Measurements from ENCODE around the gene CPEB2. TPM values are rescaled to one million over a fixed set of nuclear protein-coding genes. Genes with fewer than 3 reads are reported as not detected.

CPEB2 gene
- total and polyA plus RNA-seq, 5 experiments from 2014 or later = 0.68 to 17.0 (median 1.7) TPM

- Mint-ChIP-seq H3K36me3 (peaks cover 0 to 47% (median 15%) of the 10 kb centered on the region in 3 donors), H3K4me1 (peaks cover 6 to 12% (median 10%) of the 10 kb centered on the region in 4 donors)
Observed at GRCh38 chr4:15034071-15034764, 31.9 kb downstream of the CPEB2 start.

GRCh38 chr4:15035159-15035558 lies 32.9 kb downstream of the CPEB2 start:
- no peaks in the 10 kb centered on the region for H3K9me3 Mint-ChIP-seq
- H3K4me1 Mint-ChIP-seq = peaks cover 2 to 8% (median 6%) of the 10 kb centered on the region in 4 donors
- H3K27me3 Mint-ChIP-seq = no peaks in the 10 kb centered on the region
- DNase-seq = no peak
- H3K36me3 Mint-ChIP-seq = peaks cover 0 to 47% (median 15%) of the 10 kb centered on the region in 3 donors
- no peak overlapping the region for H3K27ac Mint-ChIP-seq
- POLR2A ChIA-PET = no interaction called here
- no peak for ATAC-seq
- no peak overlapping the region for H3K4me3 Mint-ChIP-seq

More at GRCh38 chr4:15034071-15034764, 31.9 kb downstream of the CPEB2 start:
- peak overlapping the region in 1 of 10 donors; percentile 23 for H3K27ac Mint-ChIP-seq
- no peaks in the 10 kb centered on the region for H3K27me3 Mint-ChIP-seq
- POLR2A ChIA-PET = no interaction called here
- ATAC-seq (no peak), DNase-seq (no peak)
- no peaks in the 10 kb centered on the region for H3K9me3 Mint-ChIP-seq
- no peak overlapping the region for H3K4me3 Mint-ChIP-seq

- no peak for DNase-seq
Observed at GRCh38 chr4:15037923-15038541, 35.8 kb downstream of the CPEB2 start.

GRCh38 chr4:15040916-15041463 lies 38.7 kb downstream of the CPEB2 start:
- Mint-ChIP-seq H3K36me3 (peaks cover 0 to 47% (median 8%) of the 10 kb centered on the region in 3 donors), H3K4me3 (no peak overlapping the region), H3K27me3 (no peaks in the 10 kb centered on the region), H3K4me1 (peaks cover 0 to 5% (median 1%) of the 10 kb centered on the region in 4 donors), H3K9me3 (no peaks in the 10 kb centered on the region), H3K27ac (peak overlapping the region in 1 of 10 donors; percentile 10)
- no peak for ATAC-seq
- POLR2A ChIA-PET = interaction anchor here (1.0 kb wide), 1 partner anchor 38 kb away, joined by 3 read pairs; no protein-coding TSS in a partner anchor
- no peak for DNase-seq

More at GRCh38 chr4:15037923-15038541, 35.8 kb downstream of the CPEB2 start:
- Mint-ChIP-seq H3K4me1 (peaks cover 0 to 5% (median 2%) of the 10 kb centered on the region in 4 donors), H3K27me3 (no peaks in the 10 kb centered on the region), H3K4me3 (no peak overlapping the region), H3K9me3 (no peaks in the 10 kb centered on the region), H3K36me3 (peaks cover 0 to 61% (median 21%) of the 10 kb centered on the region in 3 donors), H3K27ac (no peak overlapping the region)
- ATAC-seq = no peak
- POLR2A ChIA-PET = interaction anchor here (0.7 kb wide), 1 partner anchor 47 kb away, joined by 3 read pairs; no protein-coding TSS in a partner anchor

GRCh38 chr4:15042529-15043167 lies 40.4 kb downstream of the CPEB2 start:
- Mint-ChIP-seq H3K4me3 (no peak overlapping the region), H3K36me3 (peaks cover 0 to 44% (median 8%) of the 10 kb centered on the region in 3 donors), H3K27me3 (no peaks in the 10 kb centered on the region), H3K4me1 (peaks cover 0 to 5% (median 1%) of the 10 kb centered on the region in 4 donors), H3K27ac (no peak overlapping the region), H3K9me3 (no peaks in the 10 kb centered on the region)
- no peak for ATAC-seq
- POLR2A ChIA-PET = no interaction called here
- no peak for DNase-seq

- Mint-ChIP-seq H3K9me3 (no peaks in the 10 kb centered on the region), H3K36me3 (peaks cover 0 to 44% (median 8%) of the 10 kb centered on the region in 3 donors), H3K27me3 (no peaks in the 10 kb centered on the region), H3K4me1 (peaks cover 0 to 5% (median 1%) of the 10 kb centered on the region in 4 donors), H3K4me3 (no peak overlapping the region), H3K27ac (no peak overlapping the region)
- DNase-seq = no peak
- POLR2A ChIA-PET = no interaction called here
- no peak for ATAC-seq
Observed at GRCh38 chr4:15043226-15043625, 40.9 kb downstream of the CPEB2 start.

- Mint-ChIP-seq H3K27me3 (no peaks in the 10 kb centered on the region), H3K4me3 (no peak overlapping the region), H3K36me3 (peaks cover 0 to 41% (median 8%) of the 10 kb centered on the region in 3 donors), H3K9me3 (no peaks in the 10 kb centered on the region), H3K4me1 (peaks cover 0 to 5% (median 1%) of the 10 kb centered on the region in 4 donors), H3K27ac (no peak overlapping the region)
- DNase-seq (no peak), ATAC-seq (no peak)
- POLR2A ChIA-PET = no interaction called here
Observed at GRCh38 chr4:15043922-15044321, 41.6 kb downstream of the CPEB2 start.

- ATAC-seq (no peak), DNase-seq (no peak)
- no peak overlapping the region for H3K4me3 Mint-ChIP-seq
- H3K9me3 Mint-ChIP-seq = no peaks in the 10 kb centered on the region
- peaks cover 12 to 32% (median 30%) of the 10 kb centered on the region in 3 donors for H3K36me3 Mint-ChIP-seq
- POLR2A ChIA-PET = no interaction called here
- H3K27ac Mint-ChIP-seq = no peak overlapping the region
- H3K27me3 Mint-ChIP-seq = no peaks in the 10 kb centered on the region
- peaks cover 0 to 6% (median 3%) of the 10 kb centered on the region in 4 donors for H3K4me1 Mint-ChIP-seq
Observed at GRCh38 chr4:15054541-15054940, 52.3 kb downstream of the CPEB2 start.

GRCh38 chr4:15060213-15060612 lies 57.9 kb downstream of the CPEB2 start:
- Mint-ChIP-seq H3K9me3 (no peaks in the 10 kb centered on the region), H3K36me3 (peaks cover 7 to 26% (median 25%) of the 10 kb centered on the region in 3 donors), H3K4me1 (no peaks in the 10 kb centered on the region), H3K27ac (no peak overlapping the region), H3K4me3 (no peak overlapping the region), H3K27me3 (no peaks in the 10 kb centered on the region)
- DNase-seq = no peak
- POLR2A ChIA-PET = no interaction called here
- ATAC-seq = no peak

GRCh38 chr4:15063341-15063740 lies 61.1 kb downstream of the CPEB2 start:
- Mint-ChIP-seq H3K27ac (no peak overlapping the region), H3K36me3 (peaks cover 0 to 35% (median 19%) of the 10 kb centered on the region in 3 donors), H3K4me1 (peaks cover 0 to 3% (median under 1%) of the 10 kb centered on the region in 4 donors), H3K4me3 (no peak overlapping the region), H3K9me3 (no peaks in the 10 kb centered on the region), H3K27me3 (no peaks in the 10 kb centered on the region)
- POLR2A ChIA-PET = no interaction called here
- DNase-seq (no peak), ATAC-seq (no peak)

GRCh38 chr4:15065516-15065915 lies 63.2 kb downstream of the CPEB2 start:
- ATAC-seq (no peak), DNase-seq (no peak)
- Mint-ChIP-seq H3K27me3 (no peaks in the 10 kb centered on the region), H3K4me3 (no peak overlapping the region), H3K9me3 (no peaks in the 10 kb centered on the region), H3K4me1 (peaks cover 0 to 3% (median under 1%) of the 10 kb centered on the region in 4 donors), H3K36me3 (peaks cover 0 to 41% (median 19%) of the 10 kb centered on the region in 3 donors), H3K27ac (no peak overlapping the region)
- POLR2A ChIA-PET = no interaction called here

- DNase-seq (no peak), ATAC-seq (no peak)
- Mint-ChIP-seq H3K4me1 (peaks cover 0 to 3% (median under 1%) of the 10 kb centered on the region in 4 donors), H3K27ac (no peak overlapping the region), H3K27me3 (no peaks in the 10 kb centered on the region), H3K9me3 (no peaks in the 10 kb centered on the region), H3K36me3 (peaks cover 0 to 42% (median 22%) of the 10 kb centered on the region in 3 donors), H3K4me3 (no peak overlapping the region)
- POLR2A ChIA-PET = no interaction called here
Observed at GRCh38 chr4:15066140-15066539, 63.9 kb downstream of the CPEB2 start.
